Spleen (tissue), 7 donors: Measurements from ENCODE around the gene FAM83F.

Experiments
- CTCF ChIP-seq, 11 experiments: fragments of 200-600 bp in 7 of 11; fragments of 450-650 bp in 4 of 11; sonication (generic) in 4 of 11; IDR thresholded peaks in 8 of 11; conservative IDR thresholded peaks in 3 of 11; 1 replicate in 7 of 11; 2 replicates in 4 of 11; pipeline versions ENCODE4 v1.4.0 to v1.8.0; 2016 to 2021; ENCODE audit warnings: antibody characterized with exemption in 11 of 11, inconsistent platforms in 4 of 11, mild to moderate bottlenecking in 1 of 11
- POLR2A ChIP-seq, 3 donors: fragments of 450-650 bp; IDR thresholded peaks; one replicate each; pipeline ENCODE4 v1.5.1; 2017; ENCODE audit warnings: antibody characterized with exemption in 3 of 3, mild to moderate bottlenecking in 1 of 3
- donor health status: DM: no; HTN: no; CAD: no; lungs with moderate emphysema.
- donor health status: DM: no; HTN: no; CAD: no.
- donor health status: DM: no; HTN: no; CAD: no.

DNA sequence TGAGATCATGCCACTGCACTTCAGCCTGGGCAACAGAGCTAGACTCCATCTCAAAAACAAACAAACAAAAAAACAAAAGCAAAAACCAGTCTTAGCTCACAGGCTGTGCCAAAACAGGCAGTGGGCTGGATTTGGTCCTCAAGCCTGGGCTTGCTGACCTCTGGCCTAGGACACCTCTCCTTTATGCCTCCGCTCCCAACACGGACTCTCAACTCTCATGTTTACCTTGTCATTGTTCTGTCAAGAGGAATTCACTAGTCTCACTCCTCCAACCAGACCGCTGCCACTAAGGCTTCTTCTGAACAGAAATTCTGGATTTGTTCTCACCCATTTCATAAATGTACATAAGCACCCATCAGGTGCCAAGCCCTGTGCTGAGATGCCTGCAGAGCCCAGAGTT is 42.6 kb downstream of the FAM83F start:
- no peak for TF ChIP-seq POLR2A (IDR thresholded peaks at IDR 0.05)
- TF ChIP-seq CTCF (IDR thresholded peaks at IDR 0.05 in 8 of 11, conservative IDR thresholded peaks at IDR 0.05 in 3 of 11) = no peak
